Measurements from ENCODE around the gene NPHP4.

The NPHP4 gene

GRCh38 chr1:5815716-5816115 lies 176.5 kb downstream of the NPHP4 start:
- H3K36me3 ChIP-seq (ENCODE audit: insufficient read depth, low read depth, low read length) = no peaks in the 10 kb centered on the region
- H3K27ac ChIP-seq (ENCODE audit: low read length) = no peak overlapping the region
- H3K9ac ChIP-seq (ENCODE audit: low read depth, low read length) = no peak overlapping the region
- H3K4me1 ChIP-seq (ENCODE audit: insufficient read depth, low read length) = no peaks in the 10 kb centered on the region
- H3K4me3 ChIP-seq (ENCODE audit: low read length) = no peak overlapping the region
- no peaks in the 10 kb centered on the region for H3K9me3 ChIP-seq (ENCODE audit: insufficient read depth, low read depth, low read length)
- no peaks in the 10 kb centered on the region for H3K27me3 ChIP-seq (ENCODE audit: insufficient read depth, low read length)

- no peak overlapping the region for H3K4me3 ChIP-seq (ENCODE audit: low read length)
- no peaks in the 10 kb centered on the region for H3K36me3 ChIP-seq (ENCODE audit: insufficient read depth, low read depth, low read length)
- H3K27ac ChIP-seq (ENCODE audit: low read length) = no peak overlapping the region
- no peaks in the 10 kb centered on the region for H3K27me3 ChIP-seq (ENCODE audit: insufficient read depth, low read length)
- no peaks in the 10 kb centered on the region for H3K4me1 ChIP-seq (ENCODE audit: insufficient read depth, low read length)
- no peaks in the 10 kb centered on the region for H3K9me3 ChIP-seq (ENCODE audit: insufficient read depth, low read depth, low read length)
- H3K9ac ChIP-seq (ENCODE audit: low read depth, low read length) = no peak overlapping the region
Measured at GRCh38 chr1:5815211-5815610, 177.0 kb downstream of the NPHP4 start.

GRCh38 chr1:5814046-5814619 lies 178.1 kb downstream of the NPHP4 start:
- no peaks in the 10 kb centered on the region; the same call in 1 of the 2 replicates for H3K9me3 ChIP-seq (ENCODE audit: insufficient read depth, low read depth, low read length)
- no peaks in the 10 kb centered on the region for H3K36me3 ChIP-seq (ENCODE audit: insufficient read depth, low read depth, low read length)
- H3K4me3 ChIP-seq (ENCODE audit: low read length) = no peak overlapping the region
- H3K9ac ChIP-seq (ENCODE audit: low read depth, low read length) = no peak overlapping the region
- H3K27ac ChIP-seq (ENCODE audit: low read length) = no peak overlapping the region
- H3K4me1 ChIP-seq (ENCODE audit: insufficient read depth, low read length) = no peaks in the 10 kb centered on the region
- H3K27me3 ChIP-seq (ENCODE audit: insufficient read depth, low read length) = no peaks in the 10 kb centered on the region

GRCh38 chr1:5813480-5813879 lies 178.7 kb downstream of the NPHP4 start:
- Histone ChIP-seq H3K9ac (ENCODE audit: low read depth, low read length) (no peak overlapping the region), H3K36me3 (ENCODE audit: insufficient read depth, low read depth, low read length) (no peaks in the 10 kb centered on the region), H3K27me3 (ENCODE audit: insufficient read depth, low read length) (no peaks in the 10 kb centered on the region), H3K4me3 (ENCODE audit: low read length) (no peak overlapping the region), H3K4me1 (ENCODE audit: insufficient read depth, low read length) (no peaks in the 10 kb centered on the region), H3K27ac (ENCODE audit: low read length) (no peak overlapping the region), H3K9me3 (ENCODE audit: insufficient read depth, low read depth, low read length) (no peaks in the 10 kb centered on the region; the same call in 1 of the 2 replicates)
